Stimulated activated naive CD8-positive, alpha-beta T cell treated with anti-CD3 and anti-CD28 coated beads, Interleukin-15, Interleukin-2, amounts not matched to agents 100 ng/mL and 50 ng/mL, for 24 hours (primary cell): ENCODE measurements around the gene MSANTD3.
"Not testable (repeated sequence)": the region's sequence is repeated elsewhere in the genome, so short reads cannot be mapped to it uniquely, and the experiment has no call there.

ENCODE experiments used
- H3K27ac Mint-ChIP-seq: one replicate; pipeline ENCODE4 v1.8.0; 2021; ENCODE audit warnings: mild to moderate bottlenecking, mixed read lengths
- H3K27me3 Mint-ChIP-seq: one replicate; pipeline ENCODE4 v1.8.0; 2021; ENCODE audit warnings: mixed read lengths
- H3K36me3 Mint-ChIP-seq: one replicate; pipeline ENCODE4 v1.8.0; 2021; ENCODE audit warnings: low read depth, mixed read lengths
- H3K4me1 Mint-ChIP-seq: one replicate; pipeline ENCODE4 v1.8.0; 2021; ENCODE audit warnings: low read depth, mixed read lengths
- H3K4me3 Mint-ChIP-seq: one replicate; pipeline ENCODE4 v1.8.0; 2021; ENCODE audit warnings: mild to moderate bottlenecking, mixed read lengths
- H3K9me3 Mint-ChIP-seq: one replicate; pipeline ENCODE4 v1.8.0; 2021; ENCODE audit warnings: mixed read lengths

MSANTD3 gene

DNA sequence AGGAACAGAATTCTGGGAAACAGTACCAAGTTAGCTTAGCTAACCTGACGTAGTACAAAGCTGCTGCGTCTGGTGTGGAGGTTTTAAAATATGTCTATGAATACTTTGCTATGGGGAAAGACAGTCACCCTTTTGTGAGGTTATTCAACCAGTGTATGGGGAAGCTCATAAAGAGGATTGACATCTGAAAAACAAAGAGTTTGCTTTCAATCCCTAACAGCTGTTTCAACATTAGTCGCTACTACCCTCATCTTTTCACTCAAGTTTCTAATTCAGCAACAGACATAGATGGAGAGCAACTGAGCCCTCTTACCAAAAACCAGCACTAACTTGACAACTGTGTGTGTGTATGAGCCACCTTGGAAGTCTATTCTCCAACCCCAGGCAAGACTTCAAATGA is 7.8 kb upstream of the MSANTD3 start:
- no peaks in the 10 kb centered on the region for H3K4me1 Mint-ChIP-seq
- no peaks in the 10 kb centered on the region for H3K9me3 Mint-ChIP-seq
- H3K27me3 Mint-ChIP-seq: peaks cover 37% of the 10 kb centered on the region
- H3K36me3 Mint-ChIP-seq: no peaks in the 10 kb centered on the region
- H3K27ac Mint-ChIP-seq: no peak overlapping the region
- H3K4me3 Mint-ChIP-seq: no peak overlapping the region

DNA sequence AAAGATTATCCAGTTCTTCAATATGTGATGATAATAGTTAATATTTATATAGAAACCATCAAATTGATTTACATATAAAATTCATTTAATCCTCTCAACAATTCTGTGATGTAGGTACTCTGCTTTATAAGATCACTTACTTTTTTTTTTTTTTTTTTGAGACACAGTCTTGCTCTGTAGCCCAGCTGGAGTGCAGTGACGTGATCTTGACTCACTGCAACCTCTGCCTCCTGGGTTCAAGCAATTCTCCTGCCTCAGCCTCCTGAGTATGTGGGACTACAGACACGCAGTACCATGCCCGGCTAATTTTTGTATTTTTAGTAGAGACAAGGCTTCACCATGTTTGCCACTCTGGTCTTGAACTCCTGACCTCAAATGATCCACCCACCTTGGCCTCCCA is 5.8 kb upstream of the MSANTD3 start:
- not testable (repeated sequence) for H3K4me1 Mint-ChIP-seq, H3K9me3 Mint-ChIP-seq, H3K36me3 Mint-ChIP-seq, H3K27ac Mint-ChIP-seq, H3K4me3 Mint-ChIP-seq
- H3K27me3 Mint-ChIP-seq: peaks cover 33% of the 10 kb centered on the region

DNA sequence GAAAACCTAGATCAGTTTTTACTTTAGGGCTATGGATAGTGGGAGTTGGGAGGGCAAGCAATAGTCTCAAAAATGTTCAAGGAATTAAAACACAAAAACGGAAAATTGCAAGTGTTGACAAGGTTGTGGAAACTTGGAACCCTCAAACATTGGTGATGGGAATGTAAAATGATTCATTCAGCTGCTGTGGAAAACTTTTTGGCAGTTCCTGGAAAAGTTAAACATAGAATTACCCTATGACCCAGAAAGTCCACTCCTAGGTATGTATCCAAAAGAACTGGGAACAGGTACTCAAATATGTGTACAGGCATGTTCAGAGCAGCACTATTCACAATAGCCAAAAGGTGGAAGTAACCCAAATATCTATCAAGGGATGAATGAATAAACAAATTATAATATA is 1.2 kb upstream of the MSANTD3 start:
- no peak overlapping the region for H3K27ac Mint-ChIP-seq
- H3K36me3 Mint-ChIP-seq: peaks cover 4% of the 10 kb centered on the region

DNA sequence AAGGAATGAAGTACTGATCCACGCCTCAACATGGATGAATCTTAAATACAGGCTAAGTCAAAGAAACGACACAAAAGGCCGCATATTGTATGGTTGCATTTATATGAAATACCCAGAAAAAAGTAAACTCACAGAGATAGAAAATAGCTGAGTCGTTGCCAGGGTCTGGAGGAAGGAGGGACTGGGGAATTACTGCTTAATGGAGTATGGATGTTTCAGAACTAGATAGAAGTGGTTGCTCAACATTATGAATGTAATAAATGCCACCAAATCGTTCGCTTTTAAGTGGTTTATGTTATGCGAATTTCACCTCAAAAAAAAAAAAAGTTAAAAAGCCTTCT is 784 bp upstream of the MSANTD3 start:
- Mint-ChIP-seq H3K9me3 (no peaks in the 10 kb centered on the region), H3K4me3 (peak overlapping the region; percentile 86), H3K27ac (peak overlapping the region; percentile 87), H3K4me1 (peaks cover 38% of the 10 kb centered on the region), H3K27me3 (peaks cover 5% of the 10 kb centered on the region), H3K36me3 (peaks cover 4% of the 10 kb centered on the region)

More for the DNA sequence above, 1.2 kb upstream of the MSANTD3 start:
- H3K27me3 Mint-ChIP-seq: peaks cover 5% of the 10 kb centered on the region
- H3K4me3 Mint-ChIP-seq: no peak overlapping the region
- H3K9me3 Mint-ChIP-seq: no peaks in the 10 kb centered on the region
- peaks cover 38% of the 10 kb centered on the region for H3K4me1 Mint-ChIP-seq

DNA sequence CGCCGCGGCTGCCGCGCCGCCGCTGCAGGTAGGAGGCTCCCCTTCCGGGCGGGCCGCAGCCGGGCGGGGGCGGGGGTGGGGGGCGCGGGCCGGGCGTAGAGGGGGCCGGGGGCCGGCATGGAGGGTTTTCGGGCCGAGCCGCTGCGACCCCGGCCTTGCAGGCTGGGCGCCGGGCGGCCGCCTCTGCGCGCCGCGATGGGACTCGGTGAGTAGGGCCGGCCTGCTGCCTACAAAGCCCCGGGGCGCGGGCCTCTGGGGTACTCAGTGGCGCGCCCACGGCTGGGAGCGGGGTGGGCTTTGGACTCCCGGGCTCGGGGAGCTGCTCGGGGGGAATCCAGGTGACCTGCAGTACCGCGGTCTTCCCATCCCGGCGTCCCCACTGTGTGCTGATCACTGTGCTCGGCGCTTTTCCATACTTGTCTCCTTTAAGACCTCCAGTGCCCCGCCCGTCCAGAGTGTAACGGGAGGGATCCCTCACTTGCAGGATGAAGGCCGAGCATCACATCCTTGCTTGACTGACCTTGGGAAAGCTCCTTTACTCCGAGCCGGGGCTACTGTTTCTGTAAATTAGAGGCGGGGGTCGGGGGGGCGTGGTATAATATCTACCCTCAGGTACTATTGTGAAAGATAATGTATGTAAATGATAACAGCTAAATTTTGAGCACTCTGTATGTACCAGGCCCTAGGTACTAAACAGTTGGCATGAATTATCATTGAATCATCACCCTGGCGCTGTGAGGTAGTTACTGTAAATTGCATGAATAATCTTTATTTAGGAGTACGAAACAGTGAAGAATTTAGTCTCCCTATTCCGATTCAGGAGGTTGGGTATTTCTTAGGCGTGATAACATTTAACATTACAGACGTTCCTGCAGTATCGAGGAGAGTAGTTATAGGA is 672 bp downstream of the MSANTD3 start:
- Mint-ChIP-seq H3K4me3 (peak overlapping the region; percentile 85), H3K9me3 (no peaks in the 10 kb centered on the region), H3K36me3 (peaks cover 4% of the 10 kb centered on the region), H3K27ac (peak overlapping the region; percentile 27), H3K27me3 (peaks cover 5% of the 10 kb centered on the region), H3K4me1 (peaks cover 38% of the 10 kb centered on the region)

DNA sequence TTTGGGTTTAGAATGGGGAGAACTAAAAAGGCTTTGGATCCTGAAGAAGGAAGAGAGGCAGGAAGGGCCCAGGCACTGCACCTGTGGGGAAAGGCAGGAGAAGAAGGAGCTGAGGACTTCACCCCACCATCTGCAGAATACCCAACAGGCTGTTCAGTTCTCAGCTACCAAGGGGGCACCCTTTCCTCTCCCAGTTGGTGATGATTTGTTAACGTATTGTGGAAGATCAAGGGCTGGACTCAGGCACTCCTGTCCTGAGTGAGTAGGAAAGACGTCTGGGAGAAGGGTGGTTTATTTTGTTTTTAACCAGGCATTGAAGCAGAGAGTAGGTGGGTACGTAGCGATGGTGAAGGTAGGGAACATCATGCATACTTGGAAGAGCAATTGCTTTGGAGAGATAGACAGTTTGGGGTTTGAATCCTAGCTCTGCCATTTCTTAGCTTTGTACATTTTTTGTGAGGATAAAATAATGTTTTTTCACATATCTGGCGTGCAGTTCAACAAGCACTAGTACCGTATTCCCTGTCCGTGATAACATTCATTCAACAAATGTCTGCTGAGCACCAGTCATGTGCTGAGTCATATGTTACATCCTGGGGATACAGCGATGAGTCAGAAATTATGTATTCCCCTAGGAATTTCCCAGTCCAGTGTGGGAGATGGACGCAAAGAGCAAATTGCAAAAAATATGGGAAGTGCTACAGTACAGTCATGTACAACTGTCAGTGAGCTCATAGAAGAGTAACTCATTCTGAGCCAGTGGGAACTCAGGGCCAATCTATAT is 2.1 kb downstream of the MSANTD3 start:
- Mint-ChIP-seq H3K27me3 (peaks cover 5% of the 10 kb centered on the region), H3K36me3 (peaks cover 4% of the 10 kb centered on the region), H3K4me1 (peaks cover 38% of the 10 kb centered on the region), H3K27ac (peak overlapping the region; percentile 2), H3K4me3 (peak overlapping the region; percentile 17), H3K9me3 (no peaks in the 10 kb centered on the region)

DNA sequence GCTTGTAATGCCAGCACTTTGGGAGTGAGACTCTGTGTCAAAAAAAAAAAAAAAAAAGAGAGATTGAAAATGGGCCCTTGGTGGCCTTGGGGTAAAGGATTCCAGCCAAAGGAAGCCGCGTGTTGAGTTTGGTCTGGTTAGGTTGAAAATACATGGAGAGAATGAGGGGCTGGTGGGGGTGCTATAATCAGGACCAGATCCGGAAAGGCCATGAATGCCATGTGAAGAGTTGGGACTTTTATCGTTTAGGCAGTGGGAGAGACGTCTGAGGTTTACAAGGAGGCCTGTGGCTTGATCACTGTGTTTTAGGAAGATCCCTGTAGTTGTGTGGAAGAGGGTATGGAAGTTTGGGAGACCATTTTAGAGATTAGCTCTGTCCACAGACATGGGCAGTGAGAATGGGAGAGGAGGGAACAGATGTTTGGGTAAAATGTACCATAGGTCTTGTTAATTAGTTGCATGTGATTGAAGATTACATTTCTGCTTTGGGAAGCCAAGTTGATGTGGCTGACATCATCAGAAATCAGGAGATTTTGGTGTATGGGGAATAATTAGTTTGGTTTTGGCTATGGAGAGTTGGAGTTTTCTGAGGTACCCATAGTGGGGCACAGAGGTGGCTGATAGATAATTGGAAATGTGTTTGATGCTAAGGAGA is 3.5 kb downstream of the MSANTD3 start:
- no peak overlapping the region for H3K27ac Mint-ChIP-seq
- no peak overlapping the region for H3K4me3 Mint-ChIP-seq
- peaks cover 4% of the 10 kb centered on the region for H3K36me3 Mint-ChIP-seq
- peaks cover 5% of the 10 kb centered on the region for H3K27me3 Mint-ChIP-seq
- H3K9me3 Mint-ChIP-seq: no peaks in the 10 kb centered on the region
- peaks cover 37% of the 10 kb centered on the region for H3K4me1 Mint-ChIP-seq

DNA sequence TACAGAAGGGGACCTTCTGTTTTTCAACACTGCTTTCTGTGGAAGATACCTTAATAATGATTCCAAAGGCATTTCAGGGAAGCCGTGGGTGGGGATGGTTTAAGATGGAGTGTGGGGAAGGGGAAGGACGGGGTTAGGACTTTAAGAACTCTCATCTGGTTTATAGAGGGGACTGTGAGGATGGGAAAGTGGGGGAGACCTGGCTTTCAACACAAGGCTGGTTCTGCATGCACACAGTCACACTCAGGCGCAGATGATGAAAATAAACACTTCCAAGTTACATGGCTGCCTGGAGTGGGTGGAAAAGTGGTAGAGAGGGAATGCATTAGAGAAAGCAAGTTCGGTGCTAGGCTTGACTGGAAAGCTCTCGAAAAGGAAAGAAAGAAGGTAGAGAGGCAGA is 4.9 kb downstream of the MSANTD3 start:
- H3K27ac Mint-ChIP-seq: no peak overlapping the region
- H3K4me1 Mint-ChIP-seq: peaks cover 23% of the 10 kb centered on the region
- H3K4me3 Mint-ChIP-seq: no peak overlapping the region
- H3K27me3 Mint-ChIP-seq: no peaks in the 10 kb centered on the region
- H3K36me3 Mint-ChIP-seq: peaks cover 10% of the 10 kb centered on the region
- H3K9me3 Mint-ChIP-seq: no peaks in the 10 kb centered on the region

DNA sequence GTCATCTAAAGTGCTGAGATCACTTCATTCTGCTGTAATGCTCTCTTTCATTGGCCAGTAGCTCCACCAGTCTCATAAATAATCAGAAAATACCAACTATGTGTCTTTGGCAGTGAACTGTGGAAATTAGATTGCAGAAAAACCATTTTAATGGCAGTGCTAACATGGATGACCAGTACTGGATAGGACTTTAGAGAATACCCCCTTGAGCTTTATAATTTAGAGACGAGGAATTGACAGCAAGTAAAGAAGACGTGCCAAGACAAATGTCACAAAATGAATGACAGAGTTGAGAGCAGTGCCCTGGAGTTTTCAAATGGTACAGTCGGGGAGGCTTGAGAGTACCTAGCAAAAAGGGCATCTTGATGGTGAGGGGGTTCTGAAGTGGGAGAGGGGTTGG is 5.8 kb downstream of the MSANTD3 start:
- no peaks in the 10 kb centered on the region for H3K9me3 Mint-ChIP-seq
- H3K4me3 Mint-ChIP-seq: no peak overlapping the region
- H3K27ac Mint-ChIP-seq: no peak overlapping the region
- H3K36me3 Mint-ChIP-seq: peaks cover 10% of the 10 kb centered on the region
- peaks cover 21% of the 10 kb centered on the region for H3K4me1 Mint-ChIP-seq
- no peaks in the 10 kb centered on the region for H3K27me3 Mint-ChIP-seq

DNA sequence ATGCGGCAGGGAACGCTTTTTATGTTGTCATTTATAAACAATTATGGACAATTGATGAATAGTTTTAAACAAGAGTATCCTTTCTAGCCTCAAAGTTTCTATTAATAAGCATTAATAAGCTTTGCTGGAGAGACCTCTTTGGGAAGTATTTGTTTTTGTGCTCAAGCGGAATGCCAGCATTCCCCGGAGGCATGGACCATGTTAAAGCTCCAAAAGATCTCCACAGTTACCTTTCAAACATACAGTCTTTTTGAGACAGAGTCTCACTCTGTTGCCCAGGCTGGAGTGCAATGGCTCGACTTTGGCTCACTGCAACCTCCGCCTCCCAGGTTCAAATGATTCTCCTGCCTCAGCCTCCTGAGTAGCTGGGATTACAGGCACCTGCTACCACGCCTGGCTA is 9.6 kb downstream of the MSANTD3 start:
- no peaks in the 10 kb centered on the region for H3K27me3 Mint-ChIP-seq
- H3K36me3 Mint-ChIP-seq: peaks cover 6% of the 10 kb centered on the region
- H3K4me3 Mint-ChIP-seq: no peak overlapping the region
- H3K27ac Mint-ChIP-seq: no peak overlapping the region
- H3K9me3 Mint-ChIP-seq: no peaks in the 10 kb centered on the region
- H3K4me1 Mint-ChIP-seq: peaks cover 3% of the 10 kb centered on the region

DNA sequence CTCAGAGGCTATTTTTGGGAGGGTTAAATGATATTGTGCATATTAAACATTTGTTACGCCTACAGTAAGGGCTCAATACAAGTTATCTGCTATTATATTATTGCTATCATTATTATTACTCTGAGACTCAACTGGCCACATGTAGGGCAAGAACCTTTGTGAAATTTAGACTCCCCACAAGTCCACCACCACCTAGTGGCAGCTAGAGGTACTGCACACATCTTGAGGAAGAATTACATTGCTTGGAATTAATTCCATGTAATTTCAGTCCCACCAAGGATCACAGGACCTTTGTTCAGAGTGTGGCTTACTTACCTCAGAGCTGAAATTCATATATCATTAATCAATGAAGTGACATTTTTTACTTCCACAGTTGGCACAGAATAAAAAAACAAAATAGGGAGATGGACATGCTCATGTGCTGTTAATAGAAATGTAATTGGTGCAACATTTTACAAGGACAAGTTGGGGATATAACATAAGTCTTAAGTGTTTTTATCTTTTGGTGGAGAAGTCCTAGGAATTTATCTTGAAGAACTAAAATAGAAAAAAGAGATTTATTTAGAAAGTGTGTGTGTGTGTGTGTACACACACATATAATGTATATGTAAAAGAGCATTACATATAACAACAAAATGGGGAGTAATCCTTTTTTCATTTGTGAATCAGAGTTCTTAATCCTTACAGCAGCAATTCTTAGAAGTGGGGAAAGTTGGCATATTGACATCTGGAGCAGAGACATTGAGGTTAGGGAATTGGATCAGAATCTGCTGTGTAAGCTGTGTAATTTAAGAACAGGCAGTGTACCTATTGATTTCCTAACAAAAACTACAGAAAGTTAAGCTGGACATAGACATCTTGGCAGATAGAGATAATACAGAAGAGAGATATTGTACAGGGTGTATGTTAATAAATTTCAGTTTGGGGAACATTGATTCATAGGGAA is 11.2 kb downstream of the MSANTD3 start:
- Mint-ChIP-seq H3K27me3 (no peaks in the 10 kb centered on the region), H3K9me3 (no peaks in the 10 kb centered on the region), H3K4me1 (peaks cover 3% of the 10 kb centered on the region), H3K4me3 (no peak overlapping the region), H3K27ac (no peak overlapping the region), H3K36me3 (peaks cover 6% of the 10 kb centered on the region)

DNA sequence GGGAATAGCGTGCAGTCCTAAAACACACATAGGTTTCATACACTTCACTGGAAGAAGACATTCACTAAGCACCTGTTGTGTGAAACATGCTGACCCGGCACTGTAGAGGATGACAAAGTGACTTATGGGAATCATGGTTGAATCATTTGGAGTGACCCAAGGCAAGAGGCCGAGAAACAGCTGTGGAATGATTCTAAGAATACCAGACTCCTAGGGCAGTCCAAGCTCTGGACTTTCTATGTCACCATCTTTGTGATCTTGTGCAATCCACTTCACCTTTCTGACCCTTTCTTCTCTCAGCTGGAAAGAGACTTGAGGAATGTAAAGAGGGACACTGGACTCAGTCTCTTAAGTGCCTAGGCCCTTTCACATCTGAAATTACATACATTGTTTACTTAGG is 13.1 kb downstream of the MSANTD3 start:
- Mint-ChIP-seq H3K27ac (no peak overlapping the region), H3K9me3 (no peaks in the 10 kb centered on the region)

DNA sequence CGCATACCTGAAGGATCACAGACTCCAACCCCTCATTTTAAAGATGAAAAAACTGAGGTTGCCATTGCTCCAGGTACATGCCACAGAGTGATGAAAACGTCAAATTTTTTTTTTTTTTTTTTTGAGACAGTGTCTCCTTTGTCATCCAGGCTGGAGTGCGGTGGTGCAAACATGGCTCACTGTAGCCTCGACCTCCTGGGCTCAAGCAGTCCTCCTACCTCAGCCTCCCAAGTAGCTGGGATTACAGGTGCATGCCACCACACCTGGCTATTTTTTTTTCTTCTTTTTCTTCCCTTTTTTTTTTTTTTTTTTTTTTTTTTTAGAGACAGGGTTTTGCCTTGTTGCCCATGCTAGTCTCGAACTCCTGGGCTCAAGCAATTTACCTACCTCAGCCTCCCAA is 13.5 kb downstream of the MSANTD3 start:
- not testable (repeated sequence) for H3K27ac Mint-ChIP-seq, H3K9me3 Mint-ChIP-seq, H3K4me3 Mint-ChIP-seq, H3K27me3 Mint-ChIP-seq, H3K4me1 Mint-ChIP-seq
- peaks cover 17% of the 10 kb centered on the region for H3K36me3 Mint-ChIP-seq

More for the DNA sequence above, 13.1 kb downstream of the MSANTD3 start:
- H3K4me3 Mint-ChIP-seq: no peak overlapping the region
- peaks cover 3% of the 10 kb centered on the region for H3K4me1 Mint-ChIP-seq
- H3K36me3 Mint-ChIP-seq: peaks cover 17% of the 10 kb centered on the region
- H3K27me3 Mint-ChIP-seq: no peaks in the 10 kb centered on the region

DNA sequence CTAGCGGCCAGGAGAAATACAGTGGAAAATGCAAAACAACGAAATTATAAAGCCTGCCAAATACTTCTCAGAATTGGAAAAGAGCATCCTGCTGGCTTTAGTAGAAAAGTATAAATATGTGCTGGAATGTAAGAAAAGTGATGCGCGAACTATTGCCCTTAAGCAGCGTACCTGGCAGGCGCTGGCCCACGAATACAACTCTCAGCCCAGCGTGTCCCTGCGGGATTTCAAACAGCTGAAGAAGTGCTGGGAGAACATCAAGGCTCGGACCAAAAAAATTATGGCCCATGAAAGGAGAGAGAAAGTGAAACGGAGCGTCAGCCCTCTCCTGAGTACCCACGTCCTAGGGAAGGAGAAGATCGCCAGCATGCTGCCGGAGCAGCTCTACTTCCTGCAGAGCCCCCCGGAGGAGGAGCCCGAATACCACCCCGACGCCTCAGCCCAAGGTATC is 15.0 kb downstream of the MSANTD3 start:
- Mint-ChIP-seq H3K9me3 (no peaks in the 10 kb centered on the region), H3K27ac (no peak overlapping the region), H3K4me3 (no peak overlapping the region), H3K4me1 (peaks cover 3% of the 10 kb centered on the region), H3K27me3 (no peaks in the 10 kb centered on the region), H3K36me3 (peaks cover 12% of the 10 kb centered on the region)
